22Rv1 (cell line): ENCODE measurements around the gene MAP7.

Experiments used
- H3K27ac ChIP-seq: fragments of 450-650 bp; 2 replicates; pipeline ENCODE4 v1.5.1; 2017
- ZFX ChIP-seq: fragments of 450-650 bp; IDR thresholded peaks from 2 replicates; pipeline ENCODE4 v1.6.1; 2017; ENCODE audit warnings: antibody characterized with exemption, borderline replicate concordance
- TF ChIP-seq, protein P1 (sequence below): fragments of 450-650 bp; IDR thresholded peaks from 2 replicates; pipeline ENCODE4 v1.5.1; 2017; ENCODE audit warnings: mild to moderate bottlenecking

MAP7 gene

DNA sequence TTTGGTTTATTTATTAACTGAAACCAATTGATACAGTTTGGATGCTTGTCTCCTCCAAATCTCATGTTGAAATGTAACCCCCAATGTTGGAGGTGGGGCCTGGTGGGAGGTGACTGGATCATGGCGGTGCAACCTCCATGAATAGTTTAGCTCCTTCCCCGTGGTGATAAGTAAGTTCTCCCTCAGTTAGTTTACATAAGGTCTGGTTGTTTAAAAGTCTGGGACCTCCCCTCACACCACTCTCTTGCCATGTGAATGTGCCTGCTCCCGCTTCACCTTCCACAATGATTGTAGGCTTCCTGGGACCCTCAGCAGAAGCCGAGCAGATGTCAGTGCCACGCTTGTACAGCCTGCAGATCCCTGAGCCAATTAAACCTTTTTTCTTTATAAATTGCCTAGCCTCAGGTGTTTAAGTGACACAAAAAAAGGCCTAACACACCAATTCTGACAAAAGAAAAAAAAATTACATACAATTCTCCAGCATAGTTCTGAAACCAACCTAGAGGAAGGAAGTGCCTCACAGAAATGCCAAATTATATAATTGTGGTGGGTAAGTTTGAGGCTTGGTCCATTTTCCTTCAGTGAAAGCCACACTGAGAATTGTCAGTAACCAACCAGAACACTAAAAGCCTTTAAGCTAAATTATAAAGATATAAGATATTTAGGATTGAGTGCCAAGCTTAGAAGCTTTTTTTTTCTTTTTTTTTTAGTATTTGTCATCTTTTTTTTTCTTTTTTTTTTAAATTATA lies 15.0 kb downstream of the MAP7 start:
- no peak overlapping the region for H3K27ac ChIP-seq
- no peak for TF ChIP-seq ZFX
- TF ChIP-seq, protein P1, sequence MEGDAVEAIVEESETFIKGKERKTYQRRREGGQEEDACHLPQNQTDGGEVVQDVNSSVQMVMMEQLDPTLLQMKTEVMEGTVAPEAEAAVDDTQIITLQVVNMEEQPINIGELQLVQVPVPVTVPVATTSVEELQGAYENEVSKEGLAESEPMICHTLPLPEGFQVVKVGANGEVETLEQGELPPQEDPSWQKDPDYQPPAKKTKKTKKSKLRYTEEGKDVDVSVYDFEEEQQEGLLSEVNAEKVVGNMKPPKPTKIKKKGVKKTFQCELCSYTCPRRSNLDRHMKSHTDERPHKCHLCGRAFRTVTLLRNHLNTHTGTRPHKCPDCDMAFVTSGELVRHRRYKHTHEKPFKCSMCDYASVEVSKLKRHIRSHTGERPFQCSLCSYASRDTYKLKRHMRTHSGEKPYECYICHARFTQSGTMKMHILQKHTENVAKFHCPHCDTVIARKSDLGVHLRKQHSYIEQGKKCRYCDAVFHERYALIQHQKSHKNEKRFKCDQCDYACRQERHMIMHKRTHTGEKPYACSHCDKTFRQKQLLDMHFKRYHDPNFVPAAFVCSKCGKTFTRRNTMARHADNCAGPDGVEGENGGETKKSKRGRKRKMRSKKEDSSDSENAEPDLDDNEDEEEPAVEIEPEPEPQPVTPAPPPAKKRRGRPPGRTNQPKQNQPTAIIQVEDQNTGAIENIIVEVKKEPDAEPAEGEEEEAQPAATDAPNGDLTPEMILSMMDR, result no peak

- TF ChIP-seq, protein P1, result no peak
- TF ChIP-seq ZFX, result no peak
- no peak overlapping the region for H3K27ac ChIP-seq
Observed at GRCh38 chr6:136534268-136534667, 16.0 kb downstream of the MAP7 start.

DNA sequence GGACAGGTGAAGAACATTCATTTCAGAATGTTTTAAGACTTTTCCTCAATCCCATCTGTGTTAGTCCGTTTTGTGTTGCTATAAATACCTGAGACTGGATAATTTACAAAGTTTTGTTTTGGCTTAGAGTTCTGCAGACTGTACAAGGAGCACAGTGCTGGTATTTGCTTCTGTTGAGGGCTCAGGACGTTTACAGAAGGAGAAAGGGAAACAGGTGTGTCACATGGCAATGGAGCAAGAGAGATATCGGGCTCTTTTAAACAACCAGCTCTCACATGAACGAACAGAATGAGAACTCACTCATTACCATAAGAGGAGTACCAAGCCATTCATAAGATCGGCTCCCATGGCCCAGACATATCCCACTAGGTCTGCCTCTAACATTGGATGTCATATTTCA lies 16.7 kb downstream of the MAP7 start:
- H3K27ac ChIP-seq, result no peak overlapping the region
- TF ChIP-seq, protein P1, result no peak
- TF ChIP-seq ZFX, result no peak

GRCh38 chr6:136532030-136532429 lies 18.2 kb downstream of the MAP7 start:
- H3K27ac ChIP-seq, result no peak overlapping the region
- TF ChIP-seq, protein P1, result no peak
- no peak for TF ChIP-seq ZFX

GRCh38 chr6:136529710-136530109 lies 20.5 kb downstream of the MAP7 start:
- TF ChIP-seq, protein P1, result no peak
- TF ChIP-seq ZFX, result no peak
- no peak overlapping the region for H3K27ac ChIP-seq

GRCh38 chr6:136528477-136528876 lies 21.7 kb downstream of the MAP7 start:
- no peak overlapping the region for H3K27ac ChIP-seq
- TF ChIP-seq ZFX, result no peak
- TF ChIP-seq, protein P1, result no peak

GRCh38 chr6:136527831-136528230 lies 22.4 kb downstream of the MAP7 start:
- no peak for TF ChIP-seq ZFX
- TF ChIP-seq, protein P1, result no peak
- H3K27ac ChIP-seq, result no peak overlapping the region
